H1 (cell line): ENCODE data around the gene PIK3R1. TPM values are rescaled to one million over a fixed set of nuclear protein-coding genes. Genes with fewer than 3 reads are reported as not detected.

Experiments used
- CTCF ChIA-PET: fragments of 300-600 bp; sonication (Branson Sonifier 250); formaldehyde crosslinking; loops from one replicate; lab custom pipeline; 2021; ENCODE audit not compliant: partially characterized antibody; lab: Charles Lee
- POLR2A ChIA-PET: fragments of 300-600 bp; sonication (Branson Sonifier 250); formaldehyde crosslinking; loops from one replicate; lab custom pipeline; 2021; ENCODE audit warnings: inconsistent platforms; ENCODE audit not compliant: partially characterized antibody; lab: Charles Lee
- DNase-seq, 2 experiments: peaks; one replicate each; pipeline versions ENCODE4 v3.0.0 to v3.0.0-alpha.2; 2010 to 2022; ENCODE audit warnings: low spot score in 2 of 2, low read depth in 1 of 2, mixed read lengths in 1 of 2
- FAIRE-seq: peaks from 2 replicates; lab custom pipeline; 2011; peaks lifted over from hg19 to GRCh38; lab: Jason Lieb, UNC
- H2AFZ ChIP-seq: 2 replicates; pipeline ENCODE4 v1.8.1; 2012; ENCODE audit warnings: low read length, inconsistent platforms
- H2AK5ac ChIP-seq: 2 replicates; pipeline ENCODE4 v1.6.1; 2013; ENCODE audit warnings: low read depth, low read length
- H2BK120ac ChIP-seq: replicated peaks from 2 replicates; pipeline ENCODE3; 2013; ENCODE audit warnings: low read depth, low read length, inconsistent platforms
- H2BK12ac ChIP-seq: 2 replicates; pipeline ENCODE4 v1.6.1; 2013; ENCODE audit warnings: low read depth, low read length
- H2BK15ac ChIP-seq: 2 replicates; pipeline ENCODE4 v1.6.1; 2013; ENCODE audit warnings: low read length
- H2BK20ac ChIP-seq: 2 replicates; pipeline ENCODE4 v1.6.1; 2013; ENCODE audit warnings: low read length
- H2BK5ac ChIP-seq: 2 replicates; pipeline ENCODE4 v1.6.1; 2013; ENCODE audit warnings: low read depth, low read length
- H3K14ac ChIP-seq: 2 replicates; pipeline ENCODE4 v1.6.1; 2013; ENCODE audit warnings: inconsistent platforms; ENCODE audit not compliant: insufficient read length
- H3K18ac ChIP-seq: 2 replicates; pipeline ENCODE4 v1.6.1; 2013; ENCODE audit warnings: low read length; ENCODE audit errors: extremely low read depth
- H3K23ac ChIP-seq: 2 replicates; pipeline ENCODE4 v1.6.1; 2013; ENCODE audit warnings: inconsistent platforms; ENCODE audit not compliant: insufficient read length
- H3K23me2 ChIP-seq: 2 replicates; pipeline ENCODE4 v1.6.1; 2013; ENCODE audit warnings: low read depth, low read length
- H3K27ac ChIP-seq: 2 replicates; pipeline ENCODE4 v1.6.1; 2011; ENCODE audit warnings: low read depth, low read length, inconsistent platforms
- H3K27me3 ChIP-seq, 4 experiments: replicated peaks in 1 of 4; 1 replicate in 1 of 4; 2 replicates in 3 of 4; pipeline versions ENCODE4 v1.6.1 to v1.8.1; 2011 to 2013; ENCODE audit warnings: low read length in 3 of 4, mild to moderate bottlenecking in 3 of 4, inconsistent platforms in 2 of 4, mixed read lengths in 2 of 4, moderate library complexity in 1 of 4; ENCODE audit not compliant: control insufficient read depth in 3 of 4, insufficient read depth in 3 of 4; ENCODE audit errors: extremely low read depth in 1 of 4
- H3K36me3 ChIP-seq, 4 experiments: 2 replicates each; pipeline versions ENCODE4 v1.6.1 to v1.8.1; 2011 to 2013; ENCODE audit warnings: mild to moderate bottlenecking in 4 of 4, low read length in 3 of 4, moderate library complexity in 2 of 4, control low read depth in 1 of 4, inconsistent platforms in 1 of 4; ENCODE audit not compliant: insufficient read depth in 4 of 4, control insufficient read depth in 2 of 4
- H3K4ac ChIP-seq: replicated peaks from 2 replicates; pipeline ENCODE3; 2013; ENCODE audit warnings: low read length, low read depth, mixed read lengths, inconsistent platforms; ENCODE audit not compliant: insufficient read length
- H3K4me1 ChIP-seq, 4 experiments: replicated peaks in 1 of 4; 1 replicate in 1 of 4; 2 replicates in 3 of 4; pipeline versions ENCODE4 v1.6.1 to v1.8.1; 2011 to 2013; ENCODE audit warnings: low read length in 3 of 4, inconsistent platforms in 2 of 4, mixed read lengths in 1 of 4; ENCODE audit not compliant: insufficient read depth in 4 of 4, control insufficient read depth in 3 of 4
- H3K4me2 ChIP-seq, 2 experiments: 2 replicates each; pipeline versions ENCODE4 v1.6.1 to v1.8.1; 2011 to 2013; ENCODE audit warnings: low read depth in 2 of 2, low read length in 2 of 2, control low read depth in 1 of 2, inconsistent platforms in 1 of 2, mild to moderate bottlenecking in 1 of 2; ENCODE audit not compliant: insufficient read depth in 1 of 2
- H3K4me3 ChIP-seq, 4 experiments: fragments of 200-600, 300-600 bp in 1 of 4; sonication (generic), shearing (Covaris generic), sonication (Bioruptor Twin) in 1 of 4; 2 replicates each; pipeline versions ENCODE4 v1.5.1 to v1.8.1; 2011 to 2016; ENCODE audit warnings: low read length in 4 of 4, low read depth in 3 of 4, control low read depth in 2 of 4, inconsistent platforms in 2 of 4, mild to moderate bottlenecking in 2 of 4, mixed read lengths in 1 of 4, moderate library complexity in 1 of 4; ENCODE audit not compliant: insufficient read depth in 2 of 4; ENCODE audit errors: extremely low read depth in 1 of 4
- H3K56ac ChIP-seq: replicated peaks from 2 replicates; pipeline ENCODE3; 2013; ENCODE audit warnings: low read depth, mild to moderate bottlenecking, mixed read lengths, low read length, inconsistent platforms; ENCODE audit not compliant: insufficient read length
- H3K79me1 ChIP-seq: 2 replicates; pipeline ENCODE4 v1.6.1; 2013; ENCODE audit warnings: low read depth, low read length, control low read depth
- H3K79me2 ChIP-seq, 2 experiments: 2 replicates each; pipeline versions ENCODE4 v1.6.1 to v1.8.1; 2012 to 2013; ENCODE audit warnings: low read length in 2 of 2, mild to moderate bottlenecking in 2 of 2, inconsistent platforms in 1 of 2; ENCODE audit not compliant: insufficient read depth in 2 of 2, control insufficient read depth in 1 of 2
- H3K9ac ChIP-seq, 4 experiments: replicated peaks in 1 of 4; 1 replicate in 1 of 4; 2 replicates in 3 of 4; pipeline versions ENCODE4 v1.6.1 to v1.8.1; 2011 to 2013; ENCODE audit warnings: low read depth in 3 of 4, low read length in 3 of 4, control low read depth in 2 of 4, mild to moderate bottlenecking in 2 of 4, moderate library complexity in 2 of 4, inconsistent platforms in 1 of 4; ENCODE audit errors: extremely low read depth in 1 of 4
- H3K9me3 ChIP-seq, 2 experiments: 2 replicates each; pipeline versions ENCODE4 v1.6.1 to v1.8.1; 2012 to 2013; ENCODE audit warnings: mild to moderate bottlenecking in 2 of 2, moderate library complexity in 2 of 2, control low read depth in 1 of 2, inconsistent platforms in 1 of 2, low read depth in 1 of 2, low read length in 1 of 2, mixed read lengths in 1 of 2; ENCODE audit not compliant: insufficient read depth in 2 of 2
- H4K20me1 ChIP-seq, 2 experiments: replicated peaks in 1 of 2; 2 replicates each; pipeline versions ENCODE3 to v1.8.1; 2011 to 2013; ENCODE audit warnings: inconsistent platforms in 2 of 2, low read length in 2 of 2, mild to moderate bottlenecking in 1 of 2; ENCODE audit not compliant: insufficient read depth in 2 of 2, control insufficient read depth in 1 of 2
- H4K5ac ChIP-seq: 2 replicates; pipeline ENCODE4 v1.6.1; 2013; ENCODE audit warnings: low read length, low read depth, mixed read lengths, inconsistent platforms; ENCODE audit not compliant: insufficient read length
- H4K8ac ChIP-seq: 2 replicates; pipeline ENCODE4 v1.8.0; 2013; ENCODE audit warnings: mild to moderate bottlenecking, moderate library complexity, low read length, inconsistent platforms; ENCODE audit not compliant: insufficient read depth; ENCODE audit errors: extremely low read depth
- H4K91ac ChIP-seq: replicated peaks from 2 replicates; pipeline ENCODE3; 2013; ENCODE audit warnings: low read length, mixed read lengths, inconsistent platforms; ENCODE audit not compliant: insufficient read length
- ASH2L ChIP-seq: fragments of 200-600, 300-600 bp; sonication (generic); IDR thresholded peaks from one replicate; pipeline ENCODE4 v1.7.1; 2017; ENCODE audit warnings: low read length
- BACH1 ChIP-seq: IDR thresholded peaks from 2 replicates; pipeline ENCODE4 v1.6.1; 2012; ENCODE audit warnings: low read length, improper control_type of control experiment
- BRCA1 ChIP-seq: IDR thresholded peaks from 2 replicates; pipeline ENCODE4 v1.6.1; 2012; ENCODE audit warnings: low read depth, low read length, improper control_type of control experiment
- CTBP2 ChIP-seq: IDR thresholded peaks from 2 replicates; pipeline ENCODE4 v1.7.0; 2011; ENCODE audit warnings: borderline replicate concordance, mild to moderate bottlenecking, moderate library complexity, mixed read lengths, low read length; ENCODE audit not compliant: insufficient read depth, insufficient read length
- GABPA ChIP-seq: IDR thresholded peaks from 2 replicates; pipeline ENCODE4 v1.6.1; 2011; ENCODE audit warnings: mild to moderate bottlenecking, low read length, moderate library complexity, borderline replicate concordance; ENCODE audit not compliant: insufficient read depth
- NANOG ChIP-seq: IDR thresholded peaks from 2 replicates; pipeline ENCODE4 v1.6.1; 2011; ENCODE audit warnings: low read length, low read depth, mild to moderate bottlenecking, inconsistent platforms; ENCODE audit not compliant: insufficient read depth, poor library complexity, severe bottlenecking
- POLR2A ChIP-seq, 2 experiments: IDR thresholded peaks; 1 replicate in 1 of 2; 2 replicates in 1 of 2; pipeline ENCODE4 v1.6.1; 2011; ENCODE audit warnings: low read depth in 2 of 2, low read length in 2 of 2, mild to moderate bottlenecking in 2 of 2; ENCODE audit errors: control extremely low read depth in 1 of 2
- WGBS, 2 experiments: shearing (Covaris generic) in 1 of 2; methylation state at CpG; one replicate each; pipeline versions ENCODE4 v1.1.6 to v1.1.7; 2013 to 2015; ENCODE audit warnings: low lambda C conversion rate in 2 of 2, mixed read lengths in 2 of 2, inconsistent platforms in 1 of 2, low coverage in 1 of 2, missing lambda C conversion rate in 1 of 2; ENCODE audit not compliant: insufficient replicate concordance in 2 of 2, insufficient coverage in 1 of 2, insufficient read length in 1 of 2; ENCODE audit errors: extremely low coverage in 1 of 2, missing lambda C conversion rate in 1 of 2; 5-methylcytosine and 5-hydroxymethylcytosine counted together
- polyA plus RNA-seq, 7 experiments: library from polyadenylated mRNA; depleted of rRNA in 3 of 7; stranded (reverse) in 5 of 7; unstranded in 2 of 7; fragments of >200 nt in 5 of 7; fragments of 200-250 nt in 2 of 7; gene quantifications; 1 replicate in 5 of 7; 2 replicates in 1 of 7; 4 replicates in 1 of 7; pipeline versions ENCODE4 v1.2.1 to v1.2.3, GENCODE V29; 2011 to 2013; ENCODE audit warnings: missing spikeins in 2 of 7, mixed read lengths in 2 of 7
- total RNA-seq: library from RNA; stranded (reverse); fragmentation: NEBNext Ultra II Directional; extraction: Animal tissue kit (Norgen Biotek cat#: 25700); gene quantifications from 2 replicates; pipeline ENCODE4 v1.2.1, GENCODE V29; 2021
- TF ChIP-seq, protein P1 (sequence below): IDR thresholded peaks from 2 replicates; pipeline ENCODE4 v1.6.1; 2011; ENCODE audit warnings: low read length, improper control_type of control experiment
- TF ChIP-seq, protein P2 (sequence below), 3 experiments: IDR thresholded peaks; 1 replicate in 2 of 3; 2 replicates in 1 of 3; pipeline versions ENCODE4 v1.5.1 to v1.6.1; 2011; ENCODE audit warnings: low read length in 3 of 3, mild to moderate bottlenecking in 3 of 3, inconsistent platforms in 2 of 3, low read depth in 1 of 3, moderate library complexity in 1 of 3; ENCODE audit not compliant: insufficient read depth in 1 of 3; ENCODE audit errors: control extremely low read depth in 1 of 3

The PIK3R1 gene
- total and polyA plus RNA-seq, 2 of the 8 experiments (the other 6 are each of a cell fraction or from before 2014, with no cell fraction given): 2.3 to 13.7 TPM

DNA sequence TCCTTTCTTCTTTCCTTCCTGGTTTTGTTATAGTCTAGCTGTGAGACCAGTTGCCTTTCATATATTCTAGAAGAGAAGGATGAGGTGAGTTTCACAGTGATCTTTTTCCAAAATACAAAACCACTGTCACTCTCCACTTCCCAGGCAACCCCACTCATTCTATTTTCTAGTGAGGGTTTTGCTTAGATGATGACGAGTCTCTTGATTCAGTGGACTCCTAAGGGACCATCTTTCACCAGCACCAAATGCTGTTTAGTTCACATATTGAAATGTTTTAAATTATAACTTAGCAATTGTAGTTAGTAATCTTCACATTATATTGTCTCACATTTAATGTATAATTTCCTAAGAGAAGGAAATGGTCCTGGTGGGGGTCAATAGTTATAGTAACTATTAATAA lies 25.2 kb downstream of the PIK3R1 start:
- no peak overlapping the region for H3K18ac ChIP-seq
- no peak overlapping the region for H2BK12ac ChIP-seq
- DNase-seq (no peak), FAIRE-seq (no peak)
- TF ChIP-seq, protein P1, sequence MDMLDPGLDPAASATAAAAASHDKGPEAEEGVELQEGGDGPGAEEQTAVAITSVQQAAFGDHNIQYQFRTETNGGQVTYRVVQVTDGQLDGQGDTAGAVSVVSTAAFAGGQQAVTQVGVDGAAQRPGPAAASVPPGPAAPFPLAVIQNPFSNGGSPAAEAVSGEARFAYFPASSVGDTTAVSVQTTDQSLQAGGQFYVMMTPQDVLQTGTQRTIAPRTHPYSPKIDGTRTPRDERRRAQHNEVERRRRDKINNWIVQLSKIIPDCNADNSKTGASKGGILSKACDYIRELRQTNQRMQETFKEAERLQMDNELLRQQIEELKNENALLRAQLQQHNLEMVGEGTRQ: no peak
- TF ChIP-seq NANOG: no peak
- TF ChIP-seq BRCA1: no peak
- no peak for TF ChIP-seq POLR2A (IDR thresholded peaks at IDR 0.05; ENCODE audit: control extremely low read depth in 1 of 2, low read depth in 2 of 2, low read length in 2 of 2)
- TF ChIP-seq BACH1: no peak
- TF ChIP-seq GABPA: no peak
- TF ChIP-seq, protein P2, sequence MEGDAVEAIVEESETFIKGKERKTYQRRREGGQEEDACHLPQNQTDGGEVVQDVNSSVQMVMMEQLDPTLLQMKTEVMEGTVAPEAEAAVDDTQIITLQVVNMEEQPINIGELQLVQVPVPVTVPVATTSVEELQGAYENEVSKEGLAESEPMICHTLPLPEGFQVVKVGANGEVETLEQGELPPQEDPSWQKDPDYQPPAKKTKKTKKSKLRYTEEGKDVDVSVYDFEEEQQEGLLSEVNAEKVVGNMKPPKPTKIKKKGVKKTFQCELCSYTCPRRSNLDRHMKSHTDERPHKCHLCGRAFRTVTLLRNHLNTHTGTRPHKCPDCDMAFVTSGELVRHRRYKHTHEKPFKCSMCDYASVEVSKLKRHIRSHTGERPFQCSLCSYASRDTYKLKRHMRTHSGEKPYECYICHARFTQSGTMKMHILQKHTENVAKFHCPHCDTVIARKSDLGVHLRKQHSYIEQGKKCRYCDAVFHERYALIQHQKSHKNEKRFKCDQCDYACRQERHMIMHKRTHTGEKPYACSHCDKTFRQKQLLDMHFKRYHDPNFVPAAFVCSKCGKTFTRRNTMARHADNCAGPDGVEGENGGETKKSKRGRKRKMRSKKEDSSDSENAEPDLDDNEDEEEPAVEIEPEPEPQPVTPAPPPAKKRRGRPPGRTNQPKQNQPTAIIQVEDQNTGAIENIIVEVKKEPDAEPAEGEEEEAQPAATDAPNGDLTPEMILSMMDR (IDR thresholded peaks at IDR 0.05; ENCODE audit: control extremely low read depth in 1 of 3, insufficient read depth in 1 of 3, low read depth in 1 of 3, low read length in 3 of 3): no peak
- no peak for TF ChIP-seq CTBP2
- no peak for TF ChIP-seq ASH2L
- no peaks in the 10 kb centered on the region for H4K20me1 ChIP-seq
- H2AFZ ChIP-seq: no peak overlapping the region
- H3K9me3 ChIP-seq: no peaks in the 10 kb centered on the region; a peak in 1 of 4 replicates
- no peak overlapping the region for H2BK5ac ChIP-seq
- ChIA-PET CTCF (interaction anchor here (0.6 kb wide), 1 partner anchor 216 kb away, joined by 3 read pairs; no protein-coding TSS in a partner anchor), POLR2A (no interaction called here)
- H4K5ac ChIP-seq: no peak overlapping the region
- no peak overlapping the region for H3K9ac ChIP-seq
- no peak overlapping the region for H2BK15ac ChIP-seq
- no peak overlapping the region for H3K56ac ChIP-seq
- H3K4ac ChIP-seq: no peak overlapping the region
- no peak overlapping the region for H4K8ac ChIP-seq
- no peaks in the 10 kb centered on the region for H3K79me1 ChIP-seq
- H4K91ac ChIP-seq: no peak overlapping the region
- H2AK5ac ChIP-seq: no peak overlapping the region
- H3K14ac ChIP-seq: no peak overlapping the region
- H3K79me2 ChIP-seq: no peaks in the 10 kb centered on the region
- no peak overlapping the region for H3K23ac ChIP-seq
- H3K4me1 ChIP-seq: peaks cover 0 to 2% (median 0%) of the 10 kb centered on the region in 4 experiments; a peak in 1 of 7 replicates
- H3K36me3 ChIP-seq: no peaks in the 10 kb centered on the region
- no peak overlapping the region for H3K4me2 ChIP-seq
- no peak overlapping the region for H2BK120ac ChIP-seq
- WGBS, 2 experiments: 95% methylated on average over 1 of the region's 1 CpG; no CpG with 5 or more reads in 1 of the 2 experiments
- no peak overlapping the region for H2BK20ac ChIP-seq
- no peaks in the 10 kb centered on the region for H3K27me3 ChIP-seq
- H3K23me2 ChIP-seq: no peaks in the 10 kb centered on the region
- H3K27ac ChIP-seq: no peak overlapping the region
- no peak overlapping the region for H3K4me3 ChIP-seq
